GM18499 (cell line): ENCODE measurements around the gene VAV3.
A peak's percentile ranks its signal among the peaks of the same experiment; 100 is the strongest.

Experiments used
- ATAC-seq: cut with Tn5 transposase; IDR thresholded peaks from one replicate; pipeline ENCODE4 v1.9.1; 2021; ENCODE audit warnings: moderate number of reproducible peaks; ENCODE audit not compliant: insufficient read depth, unreplicated experiment

VAV3 gene

GRCh38 chr1:107803579-107803978 lies 161.4 kb downstream of the VAV3 start:
- ATAC-seq, result no peak

GRCh38 chr1:107802654-107803053 lies 162.3 kb downstream of the VAV3 start:
- no peak for ATAC-seq

- no peak for ATAC-seq
Observed at GRCh38 chr1:107795994-107796393, 169.0 kb downstream of the VAV3 start.

GRCh38 chr1:107795441-107795840 lies 169.5 kb downstream of the VAV3 start:
- no peak for ATAC-seq

- ATAC-seq, result no peak
Observed at GRCh38 chr1:107794571-107794970, 170.4 kb downstream of the VAV3 start.

GRCh38 chr1:107793896-107794453 lies 171.0 kb downstream of the VAV3 start:
- ATAC-seq, result no peak

GRCh38 chr1:107791348-107791747 lies 173.6 kb downstream of the VAV3 start:
- ATAC-seq, result no peak

- no peak for ATAC-seq
Observed at GRCh38 chr1:107789817-107790524, 175.0 kb downstream of the VAV3 start.

- ATAC-seq, result no peak
Observed at GRCh38 chr1:107788206-107789202, 176.5 kb downstream of the VAV3 start.

GRCh38 chr1:107787299-107787698 lies 177.7 kb downstream of the VAV3 start:
- no peak for ATAC-seq

GRCh38 chr1:107786203-107786845 lies 178.7 kb downstream of the VAV3 start:
- ATAC-seq, result no peak

- no peak for ATAC-seq
Observed at GRCh38 chr1:107785496-107786202, 179.3 kb downstream of the VAV3 start.

GRCh38 chr1:107782217-107782845 lies 182.6 kb downstream of the VAV3 start:
- no peak for ATAC-seq

- no peak for ATAC-seq
Observed at GRCh38 chr1:107781245-107781644, 183.7 kb downstream of the VAV3 start.

- ATAC-seq, result peak; percentile 15
Observed at GRCh38 chr1:107777664-107778047, 187.3 kb downstream of the VAV3 start.

- peak; percentile 84 for ATAC-seq
Observed at GRCh38 chr1:107776900-107777663, 187.9 kb downstream of the VAV3 start.

- no peak for ATAC-seq
Observed at GRCh38 chr1:107771377-107771776, 193.6 kb downstream of the VAV3 start.

- no peak for ATAC-seq
Observed at GRCh38 chr1:107767156-107767582, 197.8 kb downstream of the VAV3 start.

GRCh38 chr1:107766533-107766932 lies 198.4 kb downstream of the VAV3 start:
- ATAC-seq, result no peak
